HTR-8/SVneo (cell line): Measurements from ENCODE around the gene NOL4L.

ENCODE experiments used
- DNase-seq: peaks from one replicate; pipeline ENCODE4 v3.0.0; 2011; ENCODE audit warnings: low spot score, mixed read lengths; ENCODE audit not compliant: insufficient read length
- FAIRE-seq: peaks from 2 replicates; lab custom pipeline; 2011; peaks lifted over from hg19 to GRCh38; lab: Jason Lieb, UNC

Gene NOL4L

GRCh38 chr20:32534661-32535240 is 50.4 kb downstream of the NOL4L start:
- DNase-seq (no peak), FAIRE-seq (no peak)

DNA sequence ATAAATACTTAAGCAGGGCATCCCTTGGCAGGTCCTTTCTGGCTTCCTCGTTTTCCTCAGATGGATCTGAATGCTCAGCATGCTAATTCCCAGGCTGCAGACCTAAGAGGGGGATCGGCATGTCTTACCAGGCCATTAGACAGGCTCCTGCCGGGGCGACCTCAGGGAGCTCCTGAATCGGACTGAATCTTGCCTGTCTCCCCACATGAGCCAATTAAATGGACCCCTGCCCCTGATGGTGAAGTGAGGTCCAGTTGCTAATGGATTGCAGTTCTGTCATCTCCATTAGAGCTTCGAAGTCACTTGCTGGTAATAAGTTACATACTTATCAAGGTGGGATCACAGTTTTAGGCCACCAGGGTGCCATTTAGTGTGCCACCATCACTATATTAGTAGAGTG is 51.4 kb downstream of the NOL4L start:
- no peak for FAIRE-seq
- DNase-seq, result no peak

DNA sequence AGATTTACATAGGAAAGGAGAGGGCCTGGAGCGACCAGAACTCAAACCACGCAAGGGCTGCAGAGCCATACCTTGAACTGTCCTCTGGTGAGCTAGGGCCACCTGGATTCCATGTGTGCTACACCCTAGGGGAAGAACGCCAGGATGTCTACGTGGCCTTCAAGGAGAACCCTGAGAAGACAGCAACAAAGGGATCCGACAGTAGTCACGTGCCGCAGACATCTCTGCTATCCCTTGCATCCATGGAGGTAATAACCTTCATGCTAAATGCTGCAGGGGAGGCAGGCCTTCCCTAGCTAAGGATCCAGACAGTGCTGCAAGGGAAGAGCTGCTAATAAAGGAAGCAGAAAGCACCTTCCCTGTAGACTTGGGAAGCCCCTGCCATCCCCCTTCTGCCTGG is 52.9 kb downstream of the NOL4L start:
- FAIRE-seq (no peak), DNase-seq (no peak)

DNA sequence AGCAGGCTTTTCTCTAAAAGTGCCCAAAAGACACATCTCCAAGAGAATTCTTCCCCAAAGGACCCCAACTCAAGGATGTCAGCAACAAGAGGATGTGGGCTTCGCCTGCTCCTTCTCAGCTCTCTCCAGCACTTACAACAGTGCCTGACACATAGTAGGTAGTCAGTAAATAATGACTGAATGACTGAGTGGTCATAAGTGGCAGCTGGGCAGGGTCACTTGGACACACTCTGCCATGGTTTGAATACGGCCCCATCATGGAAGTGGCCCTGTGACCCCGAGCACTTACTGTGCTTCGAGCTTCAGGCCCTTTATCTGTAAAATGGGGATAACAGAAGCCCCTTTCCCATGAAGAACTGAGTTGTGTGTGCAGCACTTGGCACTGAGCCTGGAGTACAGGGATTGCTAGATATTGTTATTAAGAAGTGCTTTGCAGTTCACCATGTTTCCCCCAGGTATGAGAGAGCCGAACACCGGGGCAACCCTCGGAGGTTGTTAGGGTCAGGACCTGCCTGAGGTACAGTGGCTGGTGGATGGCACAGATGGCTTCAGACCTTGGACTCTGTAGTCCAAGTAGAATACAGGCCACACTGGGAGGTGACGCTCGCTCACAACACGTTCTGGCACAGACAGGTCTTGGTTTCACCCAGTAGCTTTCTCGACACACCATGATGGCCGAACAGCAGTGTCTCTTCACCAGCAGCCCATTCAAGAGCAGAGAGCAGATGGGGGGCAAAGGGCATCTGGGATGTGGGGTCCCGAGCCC is 56.0 kb downstream of the NOL4L start:
- FAIRE-seq (no peak), DNase-seq (no peak)

- FAIRE-seq (no peak), DNase-seq (no peak)
Observed at GRCh38 chr20:32528171-32528891, 56.8 kb downstream of the NOL4L start.

- FAIRE-seq (no peak), DNase-seq (no peak)
Observed at GRCh38 chr20:32527447-32528055, 57.6 kb downstream of the NOL4L start.

DNA sequence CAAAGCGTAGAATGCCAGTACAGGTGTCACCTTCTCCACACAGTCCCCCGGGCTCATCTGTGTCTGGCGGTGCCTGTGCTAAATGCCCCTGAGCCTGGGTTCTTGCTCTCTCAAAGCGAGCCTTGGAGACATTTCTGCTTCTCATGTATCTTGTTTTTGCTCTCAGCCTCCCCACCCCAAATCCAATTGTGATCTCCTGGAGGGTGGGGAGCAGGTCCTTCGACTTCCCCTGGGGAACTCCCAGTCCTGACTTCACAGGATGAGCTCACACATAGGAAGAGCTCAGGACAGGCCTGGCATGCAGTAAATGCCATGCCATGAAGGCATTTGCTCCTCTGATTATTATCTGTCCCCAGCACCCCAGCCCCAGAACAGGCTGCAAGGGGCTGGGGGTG is 58.1 kb downstream of the NOL4L start:
- DNase-seq (no peak), FAIRE-seq (no peak)

DNA sequence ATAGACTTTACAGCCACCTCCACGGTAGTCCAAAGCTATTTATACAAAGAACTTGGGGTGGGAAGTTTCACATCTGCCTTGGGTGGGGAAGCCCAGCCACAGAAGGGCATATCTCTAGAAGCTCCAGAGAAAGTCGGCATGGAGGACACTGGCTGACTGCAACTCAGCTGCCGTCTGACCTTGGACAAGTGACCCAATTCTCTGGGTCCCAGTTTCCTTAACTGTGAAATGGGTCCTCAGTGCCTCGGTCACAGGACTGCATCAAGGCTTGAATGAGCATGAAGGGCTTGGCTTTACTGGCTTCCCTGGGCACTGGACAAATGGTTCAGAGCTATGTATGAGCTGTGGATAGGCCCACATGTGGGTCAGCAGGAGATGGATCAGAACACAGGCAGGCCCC is 58.6 kb downstream of the NOL4L start:
- FAIRE-seq, result no peak
- no peak for DNase-seq

GRCh38 chr20:32526125-32526524 is 59.0 kb downstream of the NOL4L start:
- DNase-seq, result no peak
- FAIRE-seq, result no peak

DNA sequence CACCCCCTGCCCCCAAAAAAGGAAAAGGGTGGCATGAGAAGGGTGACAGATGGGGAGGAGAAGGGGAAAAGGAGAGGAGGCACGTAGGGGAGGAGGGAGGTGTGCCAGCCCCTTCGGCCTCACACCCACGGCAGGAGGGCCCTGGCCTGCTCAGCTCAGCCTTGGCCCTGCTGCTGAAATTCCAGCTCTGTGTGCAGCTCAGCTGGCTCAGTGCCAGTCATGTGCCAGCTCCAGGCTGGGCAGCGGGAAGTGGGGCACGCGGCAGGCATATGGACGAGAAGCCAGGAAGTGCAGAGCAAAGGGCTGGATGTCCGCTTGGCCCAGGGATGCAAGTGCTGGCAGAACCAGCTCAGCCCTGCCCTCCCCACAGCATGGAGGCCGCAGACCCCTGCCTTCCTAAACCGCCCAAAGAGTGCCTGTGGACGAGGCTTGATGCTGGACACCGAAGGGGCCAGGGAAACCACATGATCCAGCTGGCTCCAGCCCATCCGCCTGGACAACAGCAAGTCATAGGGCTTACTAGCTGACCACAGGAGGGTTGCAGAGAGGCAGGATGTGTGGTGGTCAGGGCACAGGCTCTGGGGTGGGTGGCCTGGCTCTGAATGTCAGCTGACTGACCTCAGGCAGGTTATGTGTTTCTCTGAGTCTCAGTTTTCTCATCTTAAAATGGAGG is 60.2 kb downstream of the NOL4L start:
- FAIRE-seq (no peak), DNase-seq (no peak)

DNA sequence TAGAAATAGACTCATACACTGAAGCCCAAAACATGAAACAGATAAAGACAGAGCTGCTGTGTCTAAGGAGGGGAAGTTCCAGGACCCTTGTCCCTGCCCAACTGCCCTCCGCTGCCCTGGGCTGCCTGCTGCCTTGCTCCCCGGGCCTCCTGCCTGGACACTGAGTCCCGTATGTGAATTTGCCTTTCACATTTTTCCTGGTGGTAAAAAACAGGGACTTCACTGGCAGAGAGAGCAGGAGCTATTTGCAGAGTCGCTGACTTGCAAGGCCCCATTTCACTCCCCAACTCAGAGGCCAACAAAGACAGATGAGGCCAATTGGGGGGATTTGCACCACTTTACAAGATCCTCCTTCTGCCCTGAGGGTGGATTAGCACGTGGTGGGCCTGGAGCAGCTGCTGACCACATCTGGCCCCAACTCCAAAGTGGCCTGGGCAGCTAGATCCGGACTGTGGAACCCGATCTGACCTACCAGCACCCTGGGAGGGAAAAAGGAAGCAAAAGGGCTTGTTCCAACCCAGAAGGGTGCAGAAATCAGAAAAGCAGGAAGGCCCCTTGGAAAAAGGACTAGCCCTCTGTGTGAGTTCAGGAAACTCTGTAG is 61.4 kb downstream of the NOL4L start:
- FAIRE-seq, result no peak
- DNase-seq, result no peak

GRCh38 chr20:32522776-32523612 is 62.1 kb downstream of the NOL4L start:
- no peak for FAIRE-seq
- DNase-seq, result no peak

DNA sequence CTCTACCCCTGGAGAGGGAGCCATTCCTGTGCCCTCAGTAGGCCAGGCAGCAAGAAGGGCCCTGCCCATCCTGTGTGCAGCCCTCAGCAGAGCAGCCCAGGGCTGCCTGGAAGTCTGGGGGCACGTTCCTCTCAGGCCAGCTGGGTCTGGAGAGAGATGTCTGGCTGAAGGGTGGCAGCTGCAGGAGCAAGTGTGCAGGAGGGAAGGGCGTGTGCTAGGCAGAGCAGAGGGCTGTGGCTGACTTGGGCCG is 62.7 kb downstream of the NOL4L start:
- FAIRE-seq (no peak), DNase-seq (no peak)

DNA sequence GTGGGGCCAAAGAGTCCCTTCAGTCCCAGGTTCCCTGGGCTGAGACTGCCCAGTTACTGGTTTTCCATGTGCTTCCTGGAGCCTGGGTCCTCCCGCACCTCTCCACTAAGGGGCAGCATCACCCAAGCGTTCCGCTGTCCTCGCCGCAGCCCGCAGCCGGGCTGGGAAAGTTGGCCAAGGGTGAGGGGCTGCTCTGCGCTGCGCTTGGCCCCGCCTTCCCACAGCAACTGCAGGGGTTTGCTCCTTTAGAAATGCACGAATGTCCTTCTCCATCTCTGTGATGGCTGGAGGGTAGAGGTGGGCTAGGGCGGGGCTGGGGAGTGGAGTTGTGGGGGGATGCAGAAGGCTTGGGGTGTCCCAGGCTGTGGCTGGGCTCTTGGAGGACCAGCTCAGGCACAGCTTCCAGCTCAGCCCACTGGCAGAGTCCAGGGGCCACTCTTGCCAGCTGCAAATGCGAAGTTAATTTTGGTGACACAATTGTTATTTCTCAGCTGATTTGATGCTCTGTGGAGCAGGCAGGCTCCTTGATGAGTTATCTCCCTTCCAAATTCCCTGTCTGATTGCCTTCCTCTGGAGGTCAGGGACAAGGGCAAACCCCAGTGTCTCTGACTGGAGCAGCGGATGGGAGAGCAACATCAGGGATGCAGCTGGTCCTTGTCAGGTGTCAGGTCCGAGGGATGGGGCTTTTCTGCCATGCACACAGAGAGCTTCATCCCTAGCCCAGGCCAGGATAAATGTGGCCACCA is 63.2 kb downstream of the NOL4L start:
- DNase-seq (peak; percentile 90), FAIRE-seq (peak; percentile 92)

DNA sequence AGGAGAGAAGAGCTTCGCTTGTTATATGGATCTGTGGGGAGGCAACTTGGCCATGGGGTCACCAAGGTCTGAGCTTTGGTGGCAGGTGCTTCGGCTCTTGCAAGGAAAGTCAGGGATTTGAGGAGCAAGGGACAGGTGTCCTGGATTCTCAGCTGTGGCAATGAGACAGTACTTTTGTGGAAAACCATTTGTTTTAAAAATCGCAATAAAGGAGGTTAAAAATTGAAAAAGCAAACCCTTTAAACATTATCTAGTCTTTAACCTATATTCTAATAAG is 64.3 kb downstream of the NOL4L start:
- FAIRE-seq, result no peak
- no peak for DNase-seq

DNA sequence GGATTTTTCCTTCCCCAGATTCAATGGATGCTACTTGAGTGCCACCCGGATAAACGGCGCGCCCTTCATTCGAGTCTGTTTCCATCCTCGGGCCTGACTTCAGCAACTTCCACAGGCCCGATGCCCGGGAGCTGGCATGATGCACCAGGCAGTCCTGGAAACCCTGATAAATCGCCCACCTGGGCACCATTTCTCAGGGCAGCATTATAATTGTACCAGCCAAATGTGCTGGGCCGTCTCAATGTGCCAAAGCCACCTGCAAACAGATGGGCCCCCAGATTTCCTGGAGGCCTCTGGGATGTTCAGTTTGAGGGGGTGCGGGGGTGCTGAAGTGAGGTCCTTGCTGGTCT is 65.8 kb downstream of the NOL4L start:
- no peak for DNase-seq
- FAIRE-seq, result no peak

GRCh38 chr20:32518593-32519380 is 66.3 kb downstream of the NOL4L start:
- DNase-seq (no peak), FAIRE-seq (no peak)

DNA sequence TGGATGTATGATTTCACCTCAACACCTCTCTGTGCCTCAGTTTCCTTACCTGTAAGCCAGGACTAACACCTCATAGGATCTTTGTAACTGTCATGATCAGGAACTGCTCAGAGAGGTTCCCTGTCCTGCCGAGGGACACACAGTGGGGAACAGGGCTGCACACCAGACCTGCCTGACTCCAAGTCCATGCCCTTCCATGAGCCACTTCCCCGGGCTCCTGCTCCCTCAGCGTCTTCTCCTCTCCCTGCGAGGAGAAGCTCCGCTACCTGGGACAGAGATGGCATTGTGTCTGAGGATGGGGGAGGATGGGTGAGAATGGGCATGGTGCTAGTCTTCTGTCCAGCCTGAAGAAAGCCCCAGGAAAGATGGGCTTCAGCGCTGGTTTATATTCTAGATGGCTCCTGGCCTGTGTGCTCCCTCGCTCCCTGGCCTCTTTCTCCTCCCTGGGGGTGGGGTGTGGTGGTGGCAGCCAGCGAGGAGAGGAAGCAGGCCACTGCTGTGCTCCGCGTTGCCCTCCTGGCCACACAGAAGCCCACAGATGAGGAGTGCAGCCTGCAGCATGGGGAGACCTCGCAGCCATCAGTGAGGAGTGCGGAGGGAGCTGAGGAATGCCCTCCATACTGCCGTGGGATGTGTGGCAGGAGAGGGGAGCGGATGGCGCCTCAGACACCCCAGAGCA is 67.1 kb downstream of the NOL4L start:
- FAIRE-seq, result no peak
- no peak for DNase-seq
